SK-N-SH (cell line): ENCODE data around the gene TACC2. TPM values are rescaled to one million over a fixed set of nuclear protein-coding genes. Genes with fewer than 3 reads are reported as not detected.

ENCODE experiments used
- CTCF ChIA-PET: fragments of 300-600, 350-600 bp; formaldehyde crosslinking; extraction: SDS; loops from one replicate; lab custom pipeline; 2021; lab: Yijun Ruan, JAX
- POLR2A ChIA-PET: fragments of 350-600 bp; sonication (Branson Sonifier 250); formaldehyde crosslinking; extraction: SDS; loops from one replicate; lab custom pipeline; 2020; ENCODE audit warnings: antibody characterized with exemption, inconsistent platforms; lab: Yijun Ruan, JAX
- DNase-seq: peaks from one replicate; pipeline ENCODE4 v3.0.0; 2012
- H2AFZ ChIP-seq: fragments of 200-600 bp; sonication (generic); 2 replicates; pipeline ENCODE4 v1.8.1; 2016; ENCODE audit warnings: antibody characterized with exemption, mild to moderate bottlenecking, low read depth
- H3F3A ChIP-seq: fragments of 200-600 bp; sonication (generic); replicated peaks from 2 replicates; pipeline ENCODE3; 2016; ENCODE audit warnings: antibody characterized with exemption, mild to moderate bottlenecking; ENCODE audit not compliant: insufficient read depth
- H3K27ac ChIP-seq, 2 experiments: fragments of 200-500 bp in 1 of 2; fragments of 200-600 bp in 1 of 2; sonication (Bioruptor generic) in 1 of 2; sonication (generic), shearing (Covaris generic) in 1 of 2; 2 replicates each; pipeline versions ENCODE4 v1.5.1 to v1.6.1; 2014 to 2016; ENCODE audit warnings: low read depth in 2 of 2, inconsistent platforms in 1 of 2, low read length in 1 of 2, mild to moderate bottlenecking in 1 of 2, mixed read lengths in 1 of 2
- H3K27me3 ChIP-seq: fragments of 200-600 bp; sonication (generic), shearing (Covaris generic); 2 replicates; pipeline ENCODE4 v1.6.1; 2016; ENCODE audit warnings: mixed run types; ENCODE audit not compliant: insufficient read depth
- H3K36me3 ChIP-seq, 2 experiments: fragments of 200-500 bp in 1 of 2; fragments of 200-600 bp in 1 of 2; sonication (Bioruptor generic) in 1 of 2; sonication (generic) in 1 of 2; replicated peaks in 1 of 2; 2 replicates each; pipeline versions ENCODE3 to v1.5.1; 2014 to 2016; ENCODE audit warnings: low read length in 1 of 2, mild to moderate bottlenecking in 1 of 2; ENCODE audit not compliant: insufficient read depth in 2 of 2, control insufficient read depth in 1 of 2
- H3K4me1 ChIP-seq, 2 experiments: fragments of 200-500 bp in 1 of 2; fragments of 200-600 bp in 1 of 2; sonication (Bioruptor generic) in 1 of 2; sonication (generic), shearing (Covaris generic) in 1 of 2; 2 replicates each; pipeline versions ENCODE4 v1.5.1 to v1.6.1; 2014 to 2016; ENCODE audit warnings: low read depth in 1 of 2, low read length in 1 of 2, mixed run types in 1 of 2; ENCODE audit not compliant: insufficient read depth in 2 of 2, control insufficient read depth in 1 of 2
- H3K4me2 ChIP-seq: fragments of 200-600 bp; sonication (generic), shearing (Covaris generic); 2 replicates; pipeline ENCODE4 v1.6.1; 2017; ENCODE audit warnings: mixed run types
- H3K4me3 ChIP-seq, 2 experiments: fragments of 200-500 bp in 1 of 2; fragments of 200-600 bp in 1 of 2; sonication (Bioruptor generic) in 1 of 2; sonication (generic), shearing (Covaris generic) in 1 of 2; 2 replicates each; pipeline versions ENCODE4 v1.5.1 to v1.8.1; 2014 to 2016; ENCODE audit warnings: low read depth in 2 of 2, inconsistent platforms in 1 of 2, low read length in 1 of 2, mild to moderate bottlenecking in 1 of 2, mixed read lengths in 1 of 2, moderate library complexity in 1 of 2
- H3K79me2 ChIP-seq: fragments of 200-600 bp; sonication (generic); 2 replicates; pipeline ENCODE4 v1.8.1; 2017; ENCODE audit warnings: mild to moderate bottlenecking; ENCODE audit not compliant: insufficient read depth
- H3K9ac ChIP-seq: fragments of 200-600 bp; sonication (generic); 2 replicates; pipeline ENCODE4 v1.6.1; 2017; ENCODE audit warnings: mixed run types
- H3K9me2 ChIP-seq: fragments of 200-600 bp; sonication (generic); 2 replicates; pipeline ENCODE4 v1.6.1; 2017; ENCODE audit warnings: mixed run types
- H3K9me3 ChIP-seq: fragments of 200-600 bp; sonication (generic); 2 replicates; pipeline ENCODE4 v1.6.1; 2017; ENCODE audit warnings: mixed run types, mild to moderate bottlenecking, moderate library complexity
- H4K20me1 ChIP-seq: fragments of 200-600 bp; sonication (generic); 2 replicates; pipeline ENCODE4 v1.6.1; 2017; ENCODE audit warnings: mild to moderate bottlenecking, mixed run types; ENCODE audit not compliant: insufficient read depth
- CHD2 ChIP-seq: fragments of 150-350 bp; IDR thresholded peaks from 2 replicates; pipeline ENCODE4 v1.6.1; 2018; ENCODE audit warnings: low read length; ENCODE audit not compliant: partially characterized antibody
- EZH2phosphoT487 ChIP-seq: fragments of 200-600 bp; sonication (generic); IDR thresholded peaks from 2 replicates; pipeline ENCODE4 v1.6.1; 2017; ENCODE audit warnings: low read depth, mixed run types, mild to moderate bottlenecking, antibody characterized with exemption, moderate library complexity, borderline replicate concordance
- FOXM1 ChIP-seq: IDR thresholded peaks from 2 replicates; pipeline ENCODE4 v1.4.0; 2012; ENCODE audit warnings: low read depth, mild to moderate bottlenecking
- GATA2 ChIP-seq: sonication (generic); formaldehyde crosslinking; IDR thresholded peaks from 2 replicates; pipeline ENCODE4 v1.5.0; 2020; ENCODE audit warnings: mild to moderate bottlenecking, missing genetic modification reagents
- IRF3 ChIP-seq: fragments of 150-350 bp; IDR thresholded peaks from 2 replicates; pipeline ENCODE4 v1.6.1; 2016; ENCODE audit warnings: mild to moderate bottlenecking, low read depth, low read length
- JUND ChIP-seq: IDR thresholded peaks from 2 replicates; pipeline ENCODE4 v1.4.0; 2012
- MEF2A ChIP-seq: IDR thresholded peaks from 2 replicates; pipeline ENCODE4 v1.4.0; 2012; ENCODE audit warnings: low read depth, borderline replicate concordance
- MXI1 ChIP-seq: IDR thresholded peaks from 2 replicates; pipeline ENCODE4 v1.6.1; 2012; ENCODE audit warnings: mild to moderate bottlenecking, low read depth, low read length, improper control_type of control experiment
- NFIC ChIP-seq: IDR thresholded peaks from 2 replicates; pipeline ENCODE4 v1.4.0; 2012; ENCODE audit warnings: borderline replicate concordance
- RFX5 ChIP-seq: IDR thresholded peaks from 2 replicates; pipeline ENCODE4 v1.6.1; 2012; ENCODE audit warnings: mild to moderate bottlenecking, improper control_type of control experiment, low read length
- RXRA ChIP-seq: IDR thresholded peaks from 2 replicates; pipeline ENCODE4 v1.4.0; 2012; ENCODE audit warnings: low read depth, mild to moderate bottlenecking, borderline replicate concordance
- YY1 ChIP-seq: IDR thresholded peaks from 2 replicates; pipeline ENCODE4 v1.4.0; 2012; ENCODE audit warnings: low read depth, mild to moderate bottlenecking
- WGBS: methylation state at CpG from one replicate; pipeline ENCODE4 v1.1.6; 2017; ENCODE audit warnings: low lambda C conversion rate; 5-methylcytosine and 5-hydroxymethylcytosine counted together
- polyA plus RNA-seq, 3 experiments: library from polyadenylated mRNA; depleted of rRNA; stranded (reverse); fragments of >200 nt; gene quantifications; 2 replicates each; pipeline ENCODE4 v1.2.3, GENCODE V29; 2012

Gene TACC2
- polyA plus RNA-seq, 1 of the 3 experiments (the other 2 are of a cell fraction), result 8.8 TPM

DNA sequence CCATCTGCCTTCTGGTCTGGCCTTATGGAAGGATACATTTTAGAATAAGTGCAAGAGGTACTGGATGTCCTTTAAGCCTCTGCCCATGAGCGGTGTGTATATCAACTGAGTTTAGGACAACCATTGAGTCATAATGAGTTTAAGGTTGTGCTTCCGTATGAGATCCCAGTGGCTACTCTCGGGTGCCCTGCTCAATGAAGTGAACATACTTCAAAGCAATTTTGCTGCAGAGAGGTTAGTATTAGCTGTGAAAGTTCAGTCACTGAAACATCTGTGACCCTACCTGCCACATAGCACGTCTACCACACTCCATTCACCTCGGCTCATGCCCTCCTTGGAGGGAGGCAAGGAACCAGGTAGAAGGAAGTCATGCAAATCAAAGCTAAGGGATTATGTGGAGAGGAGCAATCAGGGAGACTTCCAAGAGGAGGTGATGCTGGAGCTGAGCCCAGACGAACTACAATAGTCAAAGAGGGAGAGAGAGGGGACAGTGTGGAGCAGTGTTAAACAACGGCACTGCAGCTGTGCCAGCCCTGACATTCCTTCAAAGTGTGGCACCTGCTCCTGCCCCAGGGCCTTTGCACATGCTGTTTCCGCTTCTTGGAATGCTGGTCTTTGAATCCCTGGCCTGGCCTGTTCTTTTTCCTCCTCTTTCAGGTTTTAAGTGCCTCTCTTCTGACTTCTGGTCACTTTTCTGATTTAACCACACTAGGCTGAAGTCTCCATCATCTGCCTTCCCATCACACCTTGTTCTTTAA, 307.6 kb downstream of the TACC2 start:
- H3K27me3 ChIP-seq, result no peaks in the 10 kb centered on the region; the same call in 1 of the 2 replicates
- no peaks in the 10 kb centered on the region for H3F3A ChIP-seq
- no peaks in the 10 kb centered on the region for H4K20me1 ChIP-seq
- H3K79me2 ChIP-seq, result no peaks in the 10 kb centered on the region
- H3K9me2 ChIP-seq, result no peaks in the 10 kb centered on the region
- DNase-seq, result no peak
- CTCF ChIA-PET, result interaction anchor here (1.1 to 7.6 kb wide), 6 partner anchors 17 to 407 kb away, joined by 3 to 139 read pairs (median 8); no protein-coding TSS in a partner anchor
- WGBS, result 64% methylated on average over 6 of the region's 8 CpGs
- POLR2A ChIA-PET, result no interaction called here
- H3K4me1 ChIP-seq, result no peaks in the 10 kb centered on the region; a peak in 1 of 4 replicates
- H3K27ac ChIP-seq, result no peak overlapping the region
- no peak overlapping the region for H3K9ac ChIP-seq
- TF ChIP-seq YY1 (no peak), NFIC (no peak)
- no peak overlapping the region for H2AFZ ChIP-seq
- no peaks in the 10 kb centered on the region for H3K36me3 ChIP-seq
- H3K4me3 ChIP-seq, result no peak overlapping the region
- no peak overlapping the region for H3K4me2 ChIP-seq
- H3K9me3 ChIP-seq, result no peaks in the 10 kb centered on the region

GRCh38 chr10:122297583-122297982, 308.6 kb downstream of the TACC2 start:
- POLR2A ChIA-PET, result no interaction called here
- Histone ChIP-seq H3K9me2 (no peaks in the 10 kb centered on the region), H3K36me3 (no peaks in the 10 kb centered on the region), H3K79me2 (no peaks in the 10 kb centered on the region), H3K4me1 (no peaks in the 10 kb centered on the region; a peak in 1 of 4 replicates), H3K27me3 (no peaks in the 10 kb centered on the region; the same call in 1 of the 2 replicates), H3K4me2 (no peak overlapping the region), H3K27ac (no peak overlapping the region), H4K20me1 (no peaks in the 10 kb centered on the region)
- 67% methylated on average over 8 of the region's 8 CpGs for WGBS
- TF ChIP-seq YY1, result no peak
- TF ChIP-seq EZH2phosphoT487, result no peak
- no peak for TF ChIP-seq JUND
- no peak for TF ChIP-seq RFX5
- no peak for TF ChIP-seq CHD2
- TF ChIP-seq IRF3, result no peak
- no peak for TF ChIP-seq MXI1
- TF ChIP-seq GATA2 (CRISPR knock-in tag), result no peak
- no peak for TF ChIP-seq FOXM1
- TF ChIP-seq RXRA, result no peak
- TF ChIP-seq MEF2A, result no peak
- TF ChIP-seq, all 33 proteins: peak for 0
- CTCF ChIA-PET, result interaction anchor here (0.6 to 7.6 kb wide), 14 partner anchors 11 to 404 kb away, joined by 3 to 139 read pairs (median 8); partner anchors contain the start of gene ARMS2
- no peaks in the 10 kb centered on the region for H3K9me3 ChIP-seq
- H3K4me3 ChIP-seq, result no peak overlapping the region
- no peak overlapping the region for H2AFZ ChIP-seq
- H3F3A ChIP-seq, result no peaks in the 10 kb centered on the region
- DNase-seq, result no peak
- no peak overlapping the region for H3K9ac ChIP-seq
